Endodermal cell (in vitro differentiated cells): ENCODE results near the gene TBC1D25. TPM values are rescaled to one million over a fixed set of nuclear protein-coding genes. Genes with fewer than 3 reads are reported as not detected.
A peak's percentile ranks its signal among the peaks of the same experiment; 100 is the strongest.

Experiments used
- DNase-seq: peaks from one replicate; pipeline ENCODE4 v3.0.0-alpha.2; 2017
- H3K27ac ChIP-seq: 2 replicates; pipeline ENCODE4 v1.5.1; 2013; ENCODE audit warnings: mild to moderate bottlenecking, low read depth, low read length, moderate library complexity
- H3K27me3 ChIP-seq: 2 replicates; pipeline ENCODE4 v1.6.1; 2013; ENCODE audit warnings: mild to moderate bottlenecking, low read length, moderate library complexity; ENCODE audit not compliant: insufficient read depth, control insufficient read depth, poor library complexity, severe bottlenecking
- H3K36me3 ChIP-seq: 2 replicates; pipeline ENCODE4 v1.7.0; 2013; ENCODE audit warnings: mild to moderate bottlenecking, low read length, moderate library complexity; ENCODE audit not compliant: control insufficient read depth, insufficient read depth
- H3K4me1 ChIP-seq: one replicate; pipeline ENCODE4 v1.7.0; 2013; ENCODE audit warnings: low read length; ENCODE audit not compliant: control insufficient read depth, insufficient read depth
- H3K4me3 ChIP-seq: 2 replicates; pipeline ENCODE4 v1.5.1; 2013; ENCODE audit warnings: mild to moderate bottlenecking, low read length, moderate library complexity
- H3K9ac ChIP-seq: 2 replicates; pipeline ENCODE4 v1.6.1; 2013; ENCODE audit warnings: mild to moderate bottlenecking, low read length, moderate library complexity; ENCODE audit not compliant: poor library complexity, severe bottlenecking; ENCODE audit errors: extremely low read depth
- H3K9me3 ChIP-seq: 2 replicates; pipeline ENCODE4 v1.6.1; 2013; ENCODE audit warnings: mild to moderate bottlenecking, low read length, moderate library complexity; ENCODE audit not compliant: control insufficient read depth
- H3K27ac Mint-ChIP-seq: 2 replicates; pipeline ENCODE4 v1.8.0; 2020; ENCODE audit warnings: mixed read lengths
- H3K27me3 Mint-ChIP-seq: 2 replicates; pipeline ENCODE4 v1.8.0; 2021; ENCODE audit warnings: mild to moderate bottlenecking, mixed read lengths; ENCODE audit not compliant: insufficient read depth
- H3K36me3 Mint-ChIP-seq: 2 replicates; pipeline ENCODE4 v1.8.0; 2020; ENCODE audit warnings: low read depth, mixed read lengths
- H3K4me1 Mint-ChIP-seq: 2 replicates; pipeline ENCODE4 v1.8.0; 2020; ENCODE audit warnings: mixed read lengths
- H3K4me3 Mint-ChIP-seq: 2 replicates; pipeline ENCODE4 v1.8.0; 2020; ENCODE audit warnings: mild to moderate bottlenecking, moderate library complexity, mixed read lengths
- H3K9me3 Mint-ChIP-seq: 2 replicates; pipeline ENCODE4 v1.8.0; 2020; ENCODE audit warnings: mild to moderate bottlenecking, mixed read lengths
- WGBS, 2 experiments: methylation state at CpG; one replicate each; pipeline versions ENCODE4 v1.1.5 to v1.1.7; 2013; ENCODE audit warnings: missing lambda C conversion rate in 2 of 2, mixed read lengths in 1 of 2; ENCODE audit not compliant: insufficient coverage in 1 of 2, insufficient read length in 1 of 2; 5-methylcytosine and 5-hydroxymethylcytosine counted together
- total RNA-seq, 2 donors: library from RNA; stranded (reverse); fragmentation: NEBNext Ultra II Directional in 1 of 2; extraction: Animal tissue kit (Norgen Biotek cat#: 25700) in 1 of 2; gene quantifications; 2 replicates in 1 of 2; 3 replicates in 1 of 2; pipeline ENCODE4 v1.2.1, GENCODE V29; 2021
- TF ChIP-seq, protein P1 (sequence below): fragments of 200-600 bp; sonication (generic); conservative IDR thresholded peaks from 2 replicates; pipeline ENCODE4 v1.5.0; 2021; ENCODE audit warnings: antibody characterized with exemption, mild to moderate bottlenecking

Gene TBC1D25
- total RNA-seq, 2 donors from 2014 or later, result 7.0 to 7.6 TPM

DNA sequence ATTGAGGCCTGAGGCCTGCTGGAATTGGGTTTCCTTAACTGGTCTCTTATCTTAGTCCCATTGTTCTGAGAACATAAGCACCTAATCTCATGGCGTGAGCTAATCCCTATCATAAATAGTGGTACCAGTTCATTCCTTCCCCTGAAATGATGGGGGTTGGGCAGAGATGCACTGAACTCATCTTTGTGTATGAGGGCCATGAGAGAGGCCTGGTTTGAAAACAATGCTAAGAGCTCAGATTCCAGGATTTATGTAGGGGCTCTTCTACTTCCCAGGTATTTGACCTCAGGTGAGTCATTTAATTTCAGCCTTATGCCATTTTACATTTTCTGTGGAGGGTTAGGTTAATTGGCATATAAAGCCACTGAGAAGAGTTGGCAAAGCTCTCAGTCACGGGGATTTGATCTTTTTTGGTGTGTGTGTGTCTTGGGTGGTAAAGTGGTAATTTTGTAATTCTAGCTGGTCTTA lies 39.2 kb downstream of the TBC1D25 start:
- Mint-ChIP-seq H3K27me3 (no peaks in the 10 kb centered on the region), H3K36me3 (peaks cover 45% of the 10 kb centered on the region), H3K9me3 (peaks cover 73% of the 10 kb centered on the region), H3K4me1 (peaks cover 14% of the 10 kb centered on the region), H3K27ac (peak overlapping the region; percentile 73), H3K4me3 (peak overlapping the region; percentile 28)
- Histone ChIP-seq H3K27me3 (no peaks in the 10 kb centered on the region), H3K27ac (no peak overlapping the region), H3K9me3 (no peaks in the 10 kb centered on the region), H3K4me3 (no peak overlapping the region), H3K4me1 (peaks cover 6% of the 10 kb centered on the region), H3K9ac (no peak overlapping the region), H3K36me3 (peaks cover 48% of the 10 kb centered on the region)
- peak; percentile 47 for DNase-seq
- TF ChIP-seq, protein P1, sequence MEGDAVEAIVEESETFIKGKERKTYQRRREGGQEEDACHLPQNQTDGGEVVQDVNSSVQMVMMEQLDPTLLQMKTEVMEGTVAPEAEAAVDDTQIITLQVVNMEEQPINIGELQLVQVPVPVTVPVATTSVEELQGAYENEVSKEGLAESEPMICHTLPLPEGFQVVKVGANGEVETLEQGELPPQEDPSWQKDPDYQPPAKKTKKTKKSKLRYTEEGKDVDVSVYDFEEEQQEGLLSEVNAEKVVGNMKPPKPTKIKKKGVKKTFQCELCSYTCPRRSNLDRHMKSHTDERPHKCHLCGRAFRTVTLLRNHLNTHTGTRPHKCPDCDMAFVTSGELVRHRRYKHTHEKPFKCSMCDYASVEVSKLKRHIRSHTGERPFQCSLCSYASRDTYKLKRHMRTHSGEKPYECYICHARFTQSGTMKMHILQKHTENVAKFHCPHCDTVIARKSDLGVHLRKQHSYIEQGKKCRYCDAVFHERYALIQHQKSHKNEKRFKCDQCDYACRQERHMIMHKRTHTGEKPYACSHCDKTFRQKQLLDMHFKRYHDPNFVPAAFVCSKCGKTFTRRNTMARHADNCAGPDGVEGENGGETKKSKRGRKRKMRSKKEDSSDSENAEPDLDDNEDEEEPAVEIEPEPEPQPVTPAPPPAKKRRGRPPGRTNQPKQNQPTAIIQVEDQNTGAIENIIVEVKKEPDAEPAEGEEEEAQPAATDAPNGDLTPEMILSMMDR, result no peak
- 55% methylated on average over 2 of the region's 2 CpGs; no CpG with 5 or more reads in 1 of the 2 experiments for WGBS, 2 experiments

DNA sequence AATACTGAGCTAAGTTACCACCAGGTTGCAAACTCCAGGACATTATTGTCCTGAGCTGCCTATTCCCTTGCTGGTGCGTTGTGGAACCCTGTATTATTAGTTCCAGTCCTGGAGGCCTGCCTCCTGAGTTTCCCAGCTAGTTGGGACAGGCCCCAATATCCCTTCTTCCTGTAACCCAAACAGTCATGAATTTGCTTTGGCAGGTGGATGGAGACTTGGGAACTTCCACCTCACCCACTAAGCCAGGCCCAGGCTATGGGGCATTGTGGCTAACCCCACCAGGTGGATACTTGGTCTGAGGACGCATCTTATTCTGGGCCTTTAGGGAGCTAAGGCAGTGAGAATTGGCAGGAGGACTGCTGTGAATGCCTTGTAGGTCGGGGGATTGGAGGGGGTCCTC lies 39.7 kb downstream of the TBC1D25 start:
- Histone ChIP-seq H3K9me3 (no peaks in the 10 kb centered on the region), H3K4me1 (peaks cover 6% of the 10 kb centered on the region), H3K36me3 (peaks cover 48% of the 10 kb centered on the region), H3K4me3 (no peak overlapping the region), H3K27me3 (no peaks in the 10 kb centered on the region), H3K27ac (no peak overlapping the region), H3K9ac (no peak overlapping the region)
- Mint-ChIP-seq H3K4me1 (peaks cover 14% of the 10 kb centered on the region), H3K36me3 (peaks cover 45% of the 10 kb centered on the region), H3K4me3 (no peak overlapping the region), H3K9me3 (peaks cover 68% of the 10 kb centered on the region), H3K27me3 (no peaks in the 10 kb centered on the region), H3K27ac (peak overlapping the region; percentile 73)
- DNase-seq, result no peak
- TF ChIP-seq, protein P1, result no peak
- 94% methylated on average over 3 of the region's 3 CpGs; no CpG with 5 or more reads in 1 of the 2 experiments for WGBS, 2 experiments

GRCh38 chrX:48580662-48581061 lies 41.1 kb downstream of the TBC1D25 start:
- no peaks in the 10 kb centered on the region for H3K27me3 Mint-ChIP-seq
- Histone ChIP-seq H3K9me3 (no peaks in the 10 kb centered on the region), H3K4me1 (peaks cover 4% of the 10 kb centered on the region), H3K4me3 (no peak overlapping the region), H3K9ac (no peak overlapping the region), H3K36me3 (peaks cover 40% of the 10 kb centered on the region), H3K27me3 (no peaks in the 10 kb centered on the region), H3K27ac (no peak overlapping the region)
- peaks cover 36% of the 10 kb centered on the region for H3K36me3 Mint-ChIP-seq
- no peak overlapping the region for H3K27ac Mint-ChIP-seq
- H3K9me3 Mint-ChIP-seq, result peaks cover 63% of the 10 kb centered on the region
- TF ChIP-seq, protein P1, result no peak
- WGBS, 2 experiments, result no CpG with 5 or more reads among the region's 1 CpG
- no peak for DNase-seq
- no peak overlapping the region for H3K4me3 Mint-ChIP-seq
- peaks cover 14% of the 10 kb centered on the region for H3K4me1 Mint-ChIP-seq
